GM23338 (cell line): ENCODE data around the gene KCTD13. TPM values are rescaled to one million over a fixed set of nuclear protein-coding genes. Genes with fewer than 3 reads are reported as not detected.

Source experiments
- ATAC-seq: fragments of 200-7000 bp; cut with Tn5 transposase; 3 replicates; pipeline ENCODE4 v1.9.1; 2020
- DNase-seq: peaks from one replicate; pipeline ENCODE4 v3.0.0-alpha.2; 2015; ENCODE audit warnings: low spot score
- H2AFZ ChIP-seq: fragments of 200-600 bp; sonication (generic); 2 replicates; pipeline ENCODE4 v1.8.0; 2016; ENCODE audit warnings: antibody characterized with exemption, mild to moderate bottlenecking, moderate library complexity
- H3F3A ChIP-seq: fragments of 200-600 bp; sonication (generic); replicated peaks from 2 replicates; pipeline ENCODE4 v1.8.0; 2017; ENCODE audit warnings: antibody characterized with exemption, mixed run types, low read depth
- H3K27ac ChIP-seq: fragments of 200-600 bp; sonication (generic); 2 replicates; pipeline ENCODE4 v1.6.1; 2016; ENCODE audit warnings: low read depth
- H3K27me3 ChIP-seq: fragments of 200-600 bp; sonication (generic); 2 replicates; pipeline ENCODE4 v1.8.0; 2016; ENCODE audit warnings: mild to moderate bottlenecking, mixed run types, moderate library complexity; ENCODE audit not compliant: insufficient read depth
- H3K36me3 ChIP-seq: fragments of 200-600 bp; sonication (generic); 2 replicates; pipeline ENCODE4 v1.8.0; 2016; ENCODE audit warnings: mild to moderate bottlenecking; ENCODE audit not compliant: insufficient read depth
- H3K4me1 ChIP-seq: fragments of 200-600 bp; sonication (generic); 2 replicates; pipeline ENCODE4 v1.8.0; 2016; ENCODE audit warnings: mild to moderate bottlenecking, moderate library complexity; ENCODE audit not compliant: insufficient read depth
- H3K4me2 ChIP-seq: fragments of 200-600 bp; sonication (generic); 2 replicates; pipeline ENCODE4 v1.7.1; 2017; ENCODE audit warnings: mixed run types
- H3K4me3 ChIP-seq: fragments of 200-600 bp; sonication (generic); 2 replicates; pipeline ENCODE4 v1.6.1; 2016; ENCODE audit warnings: mixed run types
- H3K79me2 ChIP-seq: fragments of 200-600 bp; sonication (generic); replicated peaks from 2 replicates; pipeline ENCODE4 v1.8.0; 2017; ENCODE audit warnings: mild to moderate bottlenecking; ENCODE audit not compliant: insufficient read depth
- H3K9me2 ChIP-seq: fragments of 200-600 bp; sonication (generic); 2 replicates; pipeline ENCODE4 v1.8.0; 2017; ENCODE audit not compliant: insufficient read depth
- H4K20me1 ChIP-seq: fragments of 200-600 bp; sonication (generic); replicated peaks from 2 replicates; pipeline ENCODE4 v1.8.0; 2017; ENCODE audit warnings: mild to moderate bottlenecking; ENCODE audit not compliant: insufficient read depth
- H3K27ac Mint-ChIP-seq: 2 replicates; pipeline ENCODE4 v1.8.0; 2020; ENCODE audit warnings: inconsistent platforms, mild to moderate bottlenecking, moderate library complexity, mixed read lengths
- H3K27me3 Mint-ChIP-seq: 3 replicates; pipeline ENCODE4 v1.8.0; 2022; ENCODE audit warnings: low read depth, mild to moderate bottlenecking, moderate library complexity, mixed read lengths, inconsistent platforms; ENCODE audit not compliant: insufficient read depth, poor library complexity
- H3K36me3 Mint-ChIP-seq: 3 replicates; pipeline ENCODE4 v1.8.0; 2021; ENCODE audit warnings: low read depth, mild to moderate bottlenecking, inconsistent platforms, moderate library complexity, mixed read lengths
- H3K4me1 Mint-ChIP-seq: 3 replicates; pipeline ENCODE4 v1.8.0; 2020; ENCODE audit warnings: mild to moderate bottlenecking, inconsistent platforms, mixed read lengths
- H3K4me3 Mint-ChIP-seq: 3 replicates; pipeline ENCODE4 v1.8.0; 2021; ENCODE audit warnings: moderate library complexity, mild to moderate bottlenecking, inconsistent platforms, mixed read lengths
- H3K9me3 Mint-ChIP-seq: 3 replicates; pipeline ENCODE4 v1.8.0; 2020; ENCODE audit warnings: moderate library complexity, mild to moderate bottlenecking, inconsistent platforms, mixed read lengths
- ETS1 ChIP-seq: IDR thresholded peaks from 2 replicates; pipeline ENCODE4 v1.6.1; 2016; ENCODE audit warnings: antibody characterized with exemption
- EZH2 ChIP-seq: fragments of 200-600 bp; sonication (generic); IDR thresholded peaks from one replicate; pipeline ENCODE4 v1.8.0; 2017; ENCODE audit warnings: antibody characterized with exemption, mild to moderate bottlenecking, low read depth; ENCODE audit not compliant: unreplicated experiment
- NANOG ChIP-seq: IDR thresholded peaks from 2 replicates; pipeline ENCODE4 v1.6.1; 2016; ENCODE audit warnings: antibody characterized with exemption, borderline replicate concordance
- POLR2AphosphoS5 ChIP-seq: IDR thresholded peaks from 2 replicates; pipeline ENCODE4 v1.6.1; 2016; ENCODE audit warnings: antibody characterized with exemption, low read depth
- REST ChIP-seq: IDR thresholded peaks from one replicate; pipeline ENCODE4 v1.6.1; 2018; ENCODE audit warnings: antibody characterized with exemption; ENCODE audit not compliant: unreplicated experiment
- polyA plus RNA-seq: library from polyadenylated mRNA; unstranded; fragments of >200 nt; fragmentation: Nextera tagmentation; extraction: Ambion mirVana; gene quantifications from 2 replicates; pipeline ENCODE4 v1.2.1, GENCODE V29; 2016
- total RNA-seq: library from RNA; depleted of rRNA; stranded (reverse); fragments of >200 nt; shearing (Covaris generic); gene quantifications from 2 replicates; pipeline ENCODE4 v1.2.3, GENCODE V29; 2014

Gene KCTD13
- total and polyA plus RNA-seq, 2 experiments from 2014 or later = 10.1 to 12.2 TPM

- ATAC-seq (no peak), DNase-seq (no peak)
- H3K4me3 Mint-ChIP-seq = no peak overlapping the region
Measured at GRCh38 chr16:29896841-29897240, 29.2 kb downstream of the KCTD13 start.

GRCh38 chr16:29894352-29894751, 31.7 kb downstream of the KCTD13 start:
- Histone ChIP-seq H3K27me3 (no peaks in the 10 kb centered on the region), H3K36me3 (no peaks in the 10 kb centered on the region), H3K4me1 (peaks cover 12% of the 10 kb centered on the region), H3K4me3 (no peak overlapping the region), H4K20me1 (no peaks in the 10 kb centered on the region; the same call in 1 of the 2 replicates), H3K79me2 (no peaks in the 10 kb centered on the region), H3K27ac (no peak overlapping the region), H3F3A (no peaks in the 10 kb centered on the region), H2AFZ (no peak overlapping the region), H3K4me2 (no peak overlapping the region), H3K9me2 (no peaks in the 10 kb centered on the region)
- no peak overlapping the region for H3K4me3 Mint-ChIP-seq
- no peak for TF ChIP-seq POLR2AphosphoS5
- no peak for TF ChIP-seq REST
- no peak for TF ChIP-seq ETS1
- no peak for TF ChIP-seq EZH2
- TF ChIP-seq NANOG = no peak
- H3K27me3 Mint-ChIP-seq = peaks cover 2% of the 10 kb centered on the region
- DNase-seq (no peak), ATAC-seq (no peak)
- H3K36me3 Mint-ChIP-seq = peaks cover 6% of the 10 kb centered on the region
- no peak overlapping the region for H3K27ac Mint-ChIP-seq
- H3K4me1 Mint-ChIP-seq = peaks cover 22% of the 10 kb centered on the region
- no peaks in the 10 kb centered on the region for H3K9me3 Mint-ChIP-seq

More at GRCh38 chr16:29896841-29897240, 29.2 kb downstream of the KCTD13 start:
- Histone ChIP-seq H3K4me2 (no peak overlapping the region), H3K79me2 (peaks cover under 1% of the 10 kb centered on the region; the same call in 1 of the 2 replicates), H3F3A (0 out of 2 replicates have a peak, but pooled peaks cover 6% of the 10 kb centered on the region), H3K4me3 (no peak overlapping the region), H4K20me1 (no peaks in the 10 kb centered on the region), H3K36me3 (no peaks in the 10 kb centered on the region), H3K27me3 (no peaks in the 10 kb centered on the region), H3K9me2 (no peaks in the 10 kb centered on the region), H3K4me1 (peaks cover 18% of the 10 kb centered on the region), H3K27ac (no peak overlapping the region), H2AFZ (no peak overlapping the region)
- peaks cover 9% of the 10 kb centered on the region for H3K27me3 Mint-ChIP-seq
- peaks cover 24% of the 10 kb centered on the region for H3K4me1 Mint-ChIP-seq
- peaks cover 6% of the 10 kb centered on the region for H3K36me3 Mint-ChIP-seq
- no peaks in the 10 kb centered on the region for H3K9me3 Mint-ChIP-seq
- H3K27ac Mint-ChIP-seq = no peak overlapping the region
- TF ChIP-seq EZH2 (no peak), REST (no peak)
